ENCODE results near the gene TMEM175. TPM values are rescaled to one million over a fixed set of nuclear protein-coding genes. Genes with fewer than 3 reads are reported as not detected.

The TMEM175 gene
- total and polyA plus RNA-seq, 9 of the 15 experiments (the other 6 are each of a cell fraction or from before 2014, with no cell fraction given): 0.13 to 30.9 (median 9.4) TPM

DNA sequence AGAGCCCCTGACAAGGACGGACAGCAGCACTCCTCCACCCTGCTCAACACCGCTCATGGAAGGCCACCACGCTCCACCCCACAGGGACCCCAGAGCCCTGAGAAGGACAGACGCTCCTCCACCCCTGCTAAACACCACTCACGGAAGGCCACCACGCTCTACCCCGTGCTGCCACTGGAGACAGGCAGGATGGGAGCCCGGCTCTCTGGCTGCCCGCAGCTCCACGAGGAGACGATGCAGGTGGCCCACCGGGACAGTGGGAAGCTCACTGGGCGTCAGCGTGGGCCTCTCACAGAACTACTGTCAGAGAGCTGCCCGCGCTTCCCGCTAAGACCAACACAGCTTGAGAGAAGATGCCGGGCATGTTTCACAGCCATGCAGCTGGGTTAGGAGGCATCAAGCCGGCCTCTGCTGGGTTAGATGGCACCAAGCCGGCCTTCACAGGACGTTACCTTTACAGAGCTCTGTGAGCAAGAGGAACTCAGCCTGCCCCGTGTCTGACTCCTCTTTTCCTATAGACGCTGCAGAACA lies 21.0 kb upstream of the TMEM175 start:
- intact Hi-C loops (cut with micrococcal nuclease) (no loop called here), in situ Hi-C loops (cut with MboI) (no loop called here)
- BruUV-seq (replicated peaks): no TSS peak
- TF ChIP-seq U2AF2 (optimal IDR thresholded peaks at IDR 0.05; ENCODE audit: low read depth, low read length) (no peak), PHB (CRISPR knock-in tag; IDR thresholded peaks at IDR 0.05) (no peak), MYBL2 (IDR thresholded peaks at IDR 0.05; ENCODE audit: low read depth) (no peak), MYBL2 (CRISPR knock-in tag; IDR thresholded peaks at IDR 0.05; ENCODE audit: borderline replicate concordance) (no peak), ZNF785 (CRISPR knock-in tag; IDR thresholded peaks at IDR 0.05) (no peak), NR2F6 (CRISPR knock-in tag; IDR thresholded peaks at IDR 0.05) (no peak), MEF2A (IDR thresholded peaks at IDR 0.05; ENCODE audit: control insufficient read depth, low read depth, low read length) (no peak), ZNF76 (CRISPR knock-in tag; IDR thresholded peaks at IDR 0.05; ENCODE audit: borderline replicate concordance) (no peak), RFX1 (IDR thresholded peaks at IDR 0.05) (no peak), ZNF174 (CRISPR knock-in tag; IDR thresholded peaks at IDR 0.05) (no peak), CCAR2 (IDR thresholded peaks at IDR 0.05; ENCODE audit: low read depth, low read length) (no peak), ETV1 (tag; conservative IDR thresholded peaks at IDR 0.05; ENCODE audit: low read depth) (no peak), ZNF239 (CRISPR knock-in tag; IDR thresholded peaks at IDR 0.05) (no peak), ZNF311 (CRISPR knock-in tag; IDR thresholded peaks at IDR 0.05) (no peak), SMARCA4 (IDR thresholded peaks at IDR 0.05) (no peak)
- TF ChIP-seq, protein P1, sequence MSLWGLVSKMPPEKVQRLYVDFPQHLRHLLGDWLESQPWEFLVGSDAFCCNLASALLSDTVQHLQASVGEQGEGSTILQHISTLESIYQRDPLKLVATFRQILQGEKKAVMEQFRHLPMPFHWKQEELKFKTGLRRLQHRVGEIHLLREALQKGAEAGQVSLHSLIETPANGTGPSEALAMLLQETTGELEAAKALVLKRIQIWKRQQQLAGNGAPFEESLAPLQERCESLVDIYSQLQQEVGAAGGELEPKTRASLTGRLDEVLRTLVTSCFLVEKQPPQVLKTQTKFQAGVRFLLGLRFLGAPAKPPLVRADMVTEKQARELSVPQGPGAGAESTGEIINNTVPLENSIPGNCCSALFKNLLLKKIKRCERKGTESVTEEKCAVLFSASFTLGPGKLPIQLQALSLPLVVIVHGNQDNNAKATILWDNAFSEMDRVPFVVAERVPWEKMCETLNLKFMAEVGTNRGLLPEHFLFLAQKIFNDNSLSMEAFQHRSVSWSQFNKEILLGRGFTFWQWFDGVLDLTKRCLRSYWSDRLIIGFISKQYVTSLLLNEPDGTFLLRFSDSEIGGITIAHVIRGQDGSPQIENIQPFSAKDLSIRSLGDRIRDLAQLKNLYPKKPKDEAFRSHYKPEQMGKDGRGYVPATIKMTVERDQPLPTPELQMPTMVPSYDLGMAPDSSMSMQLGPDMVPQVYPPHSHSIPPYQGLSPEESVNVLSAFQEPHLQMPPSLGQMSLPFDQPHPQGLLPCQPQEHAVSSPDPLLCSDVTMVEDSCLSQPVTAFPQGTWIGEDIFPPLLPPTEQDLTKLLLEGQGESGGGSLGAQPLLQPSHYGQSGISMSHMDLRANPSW (CRISPR knock-in tag; IDR thresholded peaks at IDR 0.05): no peak
- TF ChIP-seq, protein P2, sequence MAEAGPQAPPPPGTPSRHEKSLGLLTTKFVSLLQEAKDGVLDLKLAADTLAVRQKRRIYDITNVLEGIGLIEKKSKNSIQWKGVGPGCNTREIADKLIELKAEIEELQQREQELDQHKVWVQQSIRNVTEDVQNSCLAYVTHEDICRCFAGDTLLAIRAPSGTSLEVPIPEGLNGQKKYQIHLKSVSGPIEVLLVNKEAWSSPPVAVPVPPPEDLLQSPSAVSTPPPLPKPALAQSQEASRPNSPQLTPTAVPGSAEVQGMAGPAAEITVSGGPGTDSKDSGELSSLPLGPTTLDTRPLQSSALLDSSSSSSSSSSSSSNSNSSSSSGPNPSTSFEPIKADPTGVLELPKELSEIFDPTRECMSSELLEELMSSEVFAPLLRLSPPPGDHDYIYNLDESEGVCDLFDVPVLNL (CRISPR knock-in tag; IDR thresholded peaks at IDR 0.05; ENCODE audit: low read depth): no peak
- TF ChIP-seq, protein P3, sequence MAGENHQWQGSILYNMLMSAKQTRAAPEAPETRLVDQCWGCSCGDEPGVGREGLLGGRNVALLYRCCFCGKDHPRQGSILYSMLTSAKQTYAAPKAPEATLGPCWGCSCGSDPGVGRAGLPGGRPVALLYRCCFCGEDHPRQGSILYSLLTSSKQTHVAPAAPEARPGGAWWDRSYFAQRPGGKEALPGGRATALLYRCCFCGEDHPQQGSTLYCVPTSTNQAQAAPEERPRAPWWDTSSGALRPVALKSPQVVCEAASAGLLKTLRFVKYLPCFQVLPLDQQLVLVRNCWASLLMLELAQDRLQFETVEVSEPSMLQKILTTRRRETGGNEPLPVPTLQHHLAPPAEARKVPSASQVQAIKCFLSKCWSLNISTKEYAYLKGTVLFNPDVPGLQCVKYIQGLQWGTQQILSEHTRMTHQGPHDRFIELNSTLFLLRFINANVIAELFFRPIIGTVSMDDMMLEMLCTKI (IDR thresholded peaks at IDR 0.05; ENCODE audit: partially characterized antibody): no peak
- no peak for FAIRE-seq
- peaks cover 24% of the 10 kb centered on the region for H3K79me2 ChIP-seq (ENCODE audit: control insufficient read depth, insufficient read depth, low read length)
- ChIA-PET CTCF (ENCODE audit: low intra/inter-chr PET ratio) (no interaction called here), POLR2A (interaction anchor here (0.8 kb wide), 2 partner anchors 12 to 14 kb away, joined by 3 to 5 read pairs; no protein-coding TSS in a partner anchor)
- no peak for DNase-seq (ENCODE audit: extremely low read depth in 1 of 4, low spot score in 3 of 4)
- ATAC-seq: no peak
- no peaks in the 10 kb centered on the region for H3K9me1 ChIP-seq (ENCODE audit: control insufficient read depth, insufficient read depth, low read length)
- 97% methylated on average over 21 of the region's 23 CpGs for WGBS (ENCODE audit: insufficient coverage, low coverage, missing lambda C conversion rate)
- peaks cover 0 to 19% of the 10 kb centered on the region in 2 experiments; a peak in 2 of 5 replicates for H3K4me1 ChIP-seq (replicated peaks in 1 of 2; ENCODE audit: control insufficient read depth in 2 of 2, insufficient read depth in 2 of 2, low read length in 2 of 2)
- H2AFZ ChIP-seq (ENCODE audit: low read depth, low read length): no peak overlapping the region
- peaks cover 58% of the 10 kb centered on the region; the same call in 2 of the 3 replicates for H3K36me3 ChIP-seq (ENCODE audit: control insufficient read depth, insufficient read depth, low read length)
- H3K4me2 ChIP-seq (ENCODE audit: insufficient read depth, low read length): no peak overlapping the region
- no peak overlapping the region; a peak in 1 of 4 replicates for H3K9ac ChIP-seq (ENCODE audit: insufficient read depth in 1 of 2, low read depth in 2 of 2, low read length in 2 of 2)
- H3K27me3 ChIP-seq (ENCODE audit: control insufficient read depth in 2 of 2, insufficient read depth in 2 of 2, low read length in 2 of 2): no peaks in the 10 kb centered on the region
- H3K4me3 ChIP-seq: no peak overlapping the region
- 0 out of 2 replicates have a peak, but pooled peaks cover 6% of the 10 kb centered on the region for H4K20me1 ChIP-seq (replicated peaks; ENCODE audit: control insufficient read depth, insufficient read depth, low read length)
- H3K9me3 ChIP-seq (replicated peaks; ENCODE audit: control insufficient read depth, insufficient read depth, low read depth, low read length): peaks cover 2% of the 10 kb centered on the region; the same call in 1 of the 2 replicates
- no peak overlapping the region for H3K27ac ChIP-seq (ENCODE audit: extremely low read depth, low read depth, low read length)

All from K562 (cell line).